ENCODE data around the gene IRF2BPL.
A peak's percentile ranks its signal among the peaks of the same experiment; 100 is the strongest.

Gene IRF2BPL

DNA sequence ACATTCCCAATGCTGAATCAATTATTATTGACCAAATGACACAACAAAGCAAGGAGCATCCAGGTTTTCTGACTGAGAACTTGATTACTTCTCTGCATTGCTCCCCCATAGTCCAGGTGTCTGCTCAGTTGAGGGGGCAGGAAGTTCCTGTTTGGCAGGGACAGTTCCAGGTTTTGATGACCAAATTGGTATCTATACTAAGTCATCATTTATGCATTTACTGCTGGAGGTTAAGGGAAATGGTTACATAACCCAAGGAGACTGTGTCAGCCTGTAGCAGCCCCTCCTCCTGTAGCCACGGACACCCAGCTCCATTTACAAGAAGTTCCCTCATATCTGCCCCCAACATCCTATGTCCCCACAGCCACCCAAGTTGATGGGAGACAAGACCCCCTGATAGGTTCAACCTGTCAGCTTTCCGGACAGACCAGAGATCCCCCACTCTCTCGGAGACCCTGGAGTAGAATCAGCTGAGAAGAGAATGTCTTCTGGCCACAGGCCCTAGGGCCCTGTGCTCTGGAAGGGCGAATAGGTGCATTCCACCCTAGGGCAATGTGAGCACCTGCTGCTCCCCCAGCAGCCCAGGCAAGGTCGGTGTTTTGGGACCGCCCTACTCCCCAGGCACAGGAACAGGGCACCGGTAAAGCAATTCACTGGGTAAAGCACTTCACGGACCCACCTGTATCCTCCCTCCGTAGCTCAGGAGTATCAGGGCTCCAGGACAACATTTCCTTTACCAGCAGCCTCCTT lies 23.6 kb downstream of the IRF2BPL start:
- no peak overlapping the region for H3K27ac ChIP-seq (ENCODE audit: low read length)
- H3K4me1 ChIP-seq (ENCODE audit: control insufficient read depth, low read depth, low read length): peaks cover 19% of the 10 kb centered on the region
- no peaks in the 10 kb centered on the region for H3K36me3 ChIP-seq (ENCODE audit: control insufficient read depth, low read depth, low read length)
- no peak overlapping the region for H3K4me3 ChIP-seq (ENCODE audit: low read length)
- H3K27me3 ChIP-seq (ENCODE audit: control insufficient read depth, insufficient read depth, low read length): no peaks in the 10 kb centered on the region
- no peaks in the 10 kb centered on the region for H3K9me3 ChIP-seq (ENCODE audit: control insufficient read depth, low read depth, low read length)
- H3K9ac ChIP-seq (ENCODE audit: low read length): no peak overlapping the region

DNA sequence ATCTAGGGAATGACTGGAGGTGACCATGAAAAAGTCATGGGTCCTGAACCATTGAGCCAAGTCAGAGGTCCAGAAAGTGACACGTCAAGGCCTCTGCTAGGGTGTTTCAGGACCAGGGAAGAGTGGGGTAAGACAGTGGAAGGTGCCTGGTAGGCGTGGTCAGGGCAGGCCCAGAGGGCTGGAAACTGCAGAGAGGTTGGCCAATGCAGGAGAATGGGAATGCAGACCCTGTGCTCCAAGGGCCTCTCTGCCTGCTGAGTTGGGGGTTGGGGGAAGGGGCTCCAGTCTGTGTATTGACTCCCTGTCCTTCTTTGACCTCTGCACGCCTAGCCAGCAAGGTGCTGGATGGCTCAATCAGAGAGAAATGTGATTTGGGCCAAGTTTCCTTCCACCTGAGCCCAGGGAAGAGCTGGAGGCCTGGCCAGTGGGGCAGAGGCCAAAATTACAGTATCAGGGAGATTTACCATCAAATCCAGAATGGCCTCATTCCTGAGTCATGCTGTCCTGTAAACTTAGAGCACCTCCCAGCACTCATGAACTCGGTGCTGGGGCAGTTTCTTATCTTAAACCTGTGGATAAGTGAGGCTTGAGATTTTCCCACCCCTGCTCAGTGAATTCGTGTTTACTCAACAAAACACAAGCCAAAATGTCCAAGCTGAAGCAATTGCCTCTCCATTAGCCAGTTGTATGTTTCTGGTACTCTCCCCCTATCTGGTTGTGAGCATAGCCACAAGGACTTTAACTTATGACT lies 24.4 kb downstream of the IRF2BPL start:
- Histone ChIP-seq H3K36me3 (ENCODE audit: control insufficient read depth, low read depth, low read length) (no peaks in the 10 kb centered on the region), H3K4me1 (ENCODE audit: control insufficient read depth, low read depth, low read length) (peaks cover 17% of the 10 kb centered on the region), H3K27ac (ENCODE audit: low read length) (no peak overlapping the region), H3K27me3 (ENCODE audit: control insufficient read depth, insufficient read depth, low read length) (no peaks in the 10 kb centered on the region), H3K4me3 (ENCODE audit: low read length) (no peak overlapping the region), H3K9ac (ENCODE audit: low read length) (no peak overlapping the region), H3K9me3 (ENCODE audit: control insufficient read depth, low read depth, low read length) (no peaks in the 10 kb centered on the region)

DNA sequence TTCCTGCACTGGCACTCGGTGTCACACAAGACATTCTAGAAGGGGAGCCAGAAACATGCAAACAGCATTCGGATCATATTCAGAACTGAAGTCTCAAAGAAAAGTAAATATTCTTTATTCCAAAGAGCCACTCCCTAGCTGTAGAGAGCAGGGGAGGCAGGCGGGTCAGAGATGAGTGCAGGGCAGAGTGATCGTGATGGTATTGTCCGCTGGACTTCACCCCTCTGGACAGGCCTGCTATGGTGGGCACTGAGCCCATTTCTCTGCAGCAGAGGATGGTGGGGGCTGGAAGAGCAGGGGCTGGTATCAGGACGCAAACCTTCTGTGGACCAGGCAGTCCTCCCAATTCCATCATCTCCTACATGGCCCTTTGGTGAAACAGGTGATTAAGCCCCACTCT lies 25.6 kb downstream of the IRF2BPL start:
- no peaks in the 10 kb centered on the region for H3K9me3 ChIP-seq (ENCODE audit: control insufficient read depth, low read depth, low read length)
- H3K9ac ChIP-seq (ENCODE audit: low read length): no peak overlapping the region
- H3K36me3 ChIP-seq (ENCODE audit: control insufficient read depth, low read depth, low read length): no peaks in the 10 kb centered on the region
- H3K27ac ChIP-seq (ENCODE audit: low read length): no peak overlapping the region
- no peaks in the 10 kb centered on the region for H3K27me3 ChIP-seq (ENCODE audit: control insufficient read depth, insufficient read depth, low read length)
- H3K4me1 ChIP-seq (ENCODE audit: control insufficient read depth, low read depth, low read length): peaks cover 13% of the 10 kb centered on the region
- no peak overlapping the region for H3K4me3 ChIP-seq (ENCODE audit: low read length)

DNA sequence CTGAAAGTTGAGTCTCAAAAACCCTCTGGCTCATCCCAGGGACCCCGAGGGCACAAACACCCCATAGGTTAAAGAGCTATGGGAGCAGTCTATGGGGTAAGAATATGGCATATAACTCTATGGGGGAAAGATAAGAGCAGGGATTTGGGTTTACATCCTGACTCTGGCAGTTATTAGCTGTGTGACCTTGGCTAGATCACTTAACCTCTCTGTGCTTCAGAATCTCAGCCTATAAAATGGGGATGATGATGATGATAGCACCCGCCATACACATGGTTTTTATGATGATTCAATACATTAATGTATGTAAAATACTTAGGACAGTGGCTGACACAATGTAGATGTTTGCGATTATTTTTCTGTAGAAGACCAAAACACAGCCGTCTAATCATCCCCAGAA lies 26.2 kb downstream of the IRF2BPL start:
- H3K27ac ChIP-seq (ENCODE audit: low read length): no peak overlapping the region
- H3K9me3 ChIP-seq (ENCODE audit: control insufficient read depth, low read depth, low read length): no peaks in the 10 kb centered on the region
- no peak overlapping the region for H3K4me3 ChIP-seq (ENCODE audit: low read length)
- no peaks in the 10 kb centered on the region for H3K27me3 ChIP-seq (ENCODE audit: control insufficient read depth, insufficient read depth, low read length)
- no peak overlapping the region for H3K9ac ChIP-seq (ENCODE audit: low read length)
- peaks cover 13% of the 10 kb centered on the region for H3K4me1 ChIP-seq (ENCODE audit: control insufficient read depth, low read depth, low read length)
- H3K36me3 ChIP-seq (ENCODE audit: control insufficient read depth, low read depth, low read length): no peaks in the 10 kb centered on the region

DNA sequence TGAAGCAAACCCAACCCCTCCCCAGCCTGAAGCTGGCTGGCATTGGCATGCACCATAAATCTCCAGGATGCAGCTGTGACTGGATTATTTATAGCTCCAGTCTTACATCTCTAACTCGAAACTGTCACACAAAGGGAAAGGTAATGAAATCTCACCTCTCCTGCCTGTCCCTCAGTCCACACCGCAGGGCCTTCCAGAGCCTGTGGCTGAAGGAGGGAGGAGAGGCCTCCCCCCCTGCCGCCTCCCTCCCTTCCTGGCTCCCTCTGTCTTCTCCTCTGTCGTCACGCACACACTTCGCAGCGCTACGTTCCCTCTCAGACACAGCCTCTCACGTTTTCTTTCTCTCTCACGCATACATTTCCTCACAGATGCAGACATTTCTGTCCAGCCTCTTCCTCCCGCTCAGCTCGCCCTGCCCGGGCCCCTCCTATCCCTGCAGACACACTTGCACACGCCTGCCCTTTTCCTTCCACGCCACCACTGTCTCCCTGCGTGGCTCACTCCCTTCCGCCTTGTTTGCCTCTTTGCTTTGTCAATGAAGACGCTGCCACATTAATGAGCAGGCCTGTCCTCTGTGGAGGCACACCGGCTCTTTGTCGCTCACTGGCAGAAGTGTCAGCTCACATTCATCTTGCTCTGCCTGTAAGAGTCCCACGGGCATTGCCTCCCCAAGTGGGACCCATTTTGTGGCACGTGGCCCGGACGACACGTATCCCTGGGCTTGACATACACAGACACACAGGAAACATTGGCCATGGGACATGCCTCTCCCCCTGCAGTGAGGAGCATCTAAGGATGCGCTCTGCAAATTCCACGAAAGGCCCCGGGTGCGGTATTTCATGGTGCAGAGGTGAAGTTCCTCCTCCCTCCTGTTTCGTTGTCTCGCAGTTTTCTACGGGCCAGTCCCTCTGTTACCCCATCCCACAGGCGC lies 27.9 kb downstream of the IRF2BPL start:
- Histone ChIP-seq H3K9me3 (ENCODE audit: control insufficient read depth, low read depth, low read length) (no peaks in the 10 kb centered on the region), H3K36me3 (ENCODE audit: control insufficient read depth, low read depth, low read length) (no peaks in the 10 kb centered on the region), H3K27ac (ENCODE audit: low read length) (no peak overlapping the region), H3K4me3 (ENCODE audit: low read length) (no peak overlapping the region), H3K27me3 (ENCODE audit: control insufficient read depth, insufficient read depth, low read length) (no peaks in the 10 kb centered on the region), H3K9ac (ENCODE audit: low read length) (no peak overlapping the region), H3K4me1 (ENCODE audit: control insufficient read depth, low read depth, low read length) (peaks cover 25% of the 10 kb centered on the region)

DNA sequence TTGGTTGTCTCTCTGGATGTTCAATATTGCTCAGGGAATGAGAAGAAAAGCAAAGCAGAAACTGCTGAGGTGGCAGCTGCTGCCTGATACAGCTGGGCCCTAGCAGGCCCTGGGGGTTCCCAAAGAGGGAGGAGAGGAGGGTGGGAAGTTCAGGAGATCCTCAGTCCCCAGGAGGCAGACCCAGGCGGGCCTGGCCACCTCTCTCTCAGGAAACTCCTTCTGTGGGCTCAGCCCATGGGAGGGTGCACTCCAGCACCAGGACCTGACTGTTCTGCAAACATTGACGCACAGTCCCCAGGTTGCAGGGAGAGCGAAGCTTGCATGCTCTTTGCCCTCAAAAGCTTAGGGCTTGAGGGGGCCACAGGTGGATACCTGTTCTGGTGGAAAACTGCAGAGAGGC lies 29.6 kb downstream of the IRF2BPL start:
- peaks cover 33% of the 10 kb centered on the region for H3K4me1 ChIP-seq (ENCODE audit: control insufficient read depth, low read depth, low read length)
- no peak overlapping the region for H3K4me3 ChIP-seq (ENCODE audit: low read length)
- no peaks in the 10 kb centered on the region for H3K27me3 ChIP-seq (ENCODE audit: control insufficient read depth, insufficient read depth, low read length)
- no peak overlapping the region for H3K27ac ChIP-seq (ENCODE audit: low read length)
- no peak overlapping the region for H3K9ac ChIP-seq (ENCODE audit: low read length)
- no peaks in the 10 kb centered on the region for H3K36me3 ChIP-seq (ENCODE audit: control insufficient read depth, low read depth, low read length)
- H3K9me3 ChIP-seq (ENCODE audit: control insufficient read depth, low read depth, low read length): no peaks in the 10 kb centered on the region

DNA sequence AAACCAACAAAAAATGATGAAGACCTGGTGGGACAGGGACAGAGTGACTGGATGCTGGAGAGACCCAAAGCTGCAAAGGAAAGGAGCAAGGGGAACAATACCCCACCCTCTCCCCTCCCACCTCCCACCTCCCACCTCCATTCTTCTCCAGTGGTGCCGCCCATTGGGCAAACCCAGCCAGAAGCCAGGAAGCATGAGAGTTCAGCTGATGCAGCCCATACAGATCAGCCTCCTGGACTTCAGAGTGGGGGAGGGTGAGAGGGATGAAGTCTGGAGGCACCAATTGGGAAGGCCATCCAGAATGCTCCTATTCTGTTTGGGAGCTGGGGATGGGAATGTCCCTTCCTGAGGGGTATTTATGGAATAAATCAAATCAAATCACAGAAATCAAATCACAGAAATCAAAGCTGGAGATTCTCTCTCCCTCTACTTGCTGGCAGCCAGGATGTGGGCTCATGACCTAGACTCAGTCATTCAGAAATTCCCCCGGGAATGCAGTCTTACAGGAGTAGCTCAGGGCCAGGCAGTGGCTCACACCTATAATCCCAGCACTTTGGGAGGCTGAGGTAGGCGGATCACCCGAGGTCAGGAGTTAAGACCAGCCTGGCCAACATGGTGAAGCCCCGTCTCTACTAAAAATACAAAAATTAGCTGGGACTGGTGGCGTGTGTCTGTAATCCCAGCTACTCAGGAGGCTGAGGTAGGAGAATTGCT lies 31.1 kb downstream of the IRF2BPL start:
- Histone ChIP-seq H3K4me3 (ENCODE audit: low read length) (no peak overlapping the region), H3K27me3 (ENCODE audit: control insufficient read depth, insufficient read depth, low read length) (no peaks in the 10 kb centered on the region), H3K4me1 (ENCODE audit: control insufficient read depth, low read depth, low read length) (peaks cover 29% of the 10 kb centered on the region), H3K36me3 (ENCODE audit: control insufficient read depth, low read depth, low read length) (no peaks in the 10 kb centered on the region), H3K9me3 (ENCODE audit: control insufficient read depth, low read depth, low read length) (no peaks in the 10 kb centered on the region), H3K27ac (ENCODE audit: low read length) (no peak overlapping the region), H3K9ac (ENCODE audit: low read length) (no peak overlapping the region)

DNA sequence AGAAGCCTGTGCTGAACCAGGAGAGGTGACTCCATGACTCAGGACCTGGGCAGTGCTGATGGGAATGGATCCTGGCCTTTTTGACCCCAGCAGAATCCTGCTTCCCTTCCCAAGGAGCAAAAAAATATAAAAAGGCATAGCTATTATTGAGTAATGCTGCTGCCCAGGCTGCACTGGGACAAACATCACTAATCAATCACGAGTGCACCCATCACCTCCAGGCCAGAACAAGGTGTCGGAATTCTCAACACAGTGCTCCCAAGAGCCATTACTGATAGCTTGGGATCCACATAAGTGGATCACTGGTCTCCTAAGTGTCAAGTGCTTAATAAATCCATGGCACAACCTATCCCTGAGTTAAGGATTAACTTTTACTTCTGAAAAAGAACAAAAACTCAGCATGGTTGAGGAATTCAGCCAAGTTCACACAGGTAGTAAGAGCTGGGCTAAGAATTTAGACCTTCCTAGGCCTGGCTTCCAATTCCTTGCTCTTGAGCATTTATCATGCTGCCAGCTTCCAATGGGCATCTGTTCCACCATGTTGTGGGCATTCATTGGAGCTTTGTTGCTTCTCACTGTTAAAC lies 31.9 kb downstream of the IRF2BPL start:
- no peaks in the 10 kb centered on the region for H3K9me3 ChIP-seq (ENCODE audit: control insufficient read depth, low read depth, low read length)
- H3K9ac ChIP-seq (ENCODE audit: low read length): no peak overlapping the region
- H3K4me1 ChIP-seq (ENCODE audit: control insufficient read depth, low read depth, low read length): peaks cover 29% of the 10 kb centered on the region
- H3K27me3 ChIP-seq (ENCODE audit: control insufficient read depth, insufficient read depth, low read length): no peaks in the 10 kb centered on the region
- no peak overlapping the region for H3K27ac ChIP-seq (ENCODE audit: low read length)
- no peaks in the 10 kb centered on the region for H3K36me3 ChIP-seq (ENCODE audit: control insufficient read depth, low read depth, low read length)
- peak overlapping the region; percentile 11 for H3K4me3 ChIP-seq (ENCODE audit: low read length)

DNA sequence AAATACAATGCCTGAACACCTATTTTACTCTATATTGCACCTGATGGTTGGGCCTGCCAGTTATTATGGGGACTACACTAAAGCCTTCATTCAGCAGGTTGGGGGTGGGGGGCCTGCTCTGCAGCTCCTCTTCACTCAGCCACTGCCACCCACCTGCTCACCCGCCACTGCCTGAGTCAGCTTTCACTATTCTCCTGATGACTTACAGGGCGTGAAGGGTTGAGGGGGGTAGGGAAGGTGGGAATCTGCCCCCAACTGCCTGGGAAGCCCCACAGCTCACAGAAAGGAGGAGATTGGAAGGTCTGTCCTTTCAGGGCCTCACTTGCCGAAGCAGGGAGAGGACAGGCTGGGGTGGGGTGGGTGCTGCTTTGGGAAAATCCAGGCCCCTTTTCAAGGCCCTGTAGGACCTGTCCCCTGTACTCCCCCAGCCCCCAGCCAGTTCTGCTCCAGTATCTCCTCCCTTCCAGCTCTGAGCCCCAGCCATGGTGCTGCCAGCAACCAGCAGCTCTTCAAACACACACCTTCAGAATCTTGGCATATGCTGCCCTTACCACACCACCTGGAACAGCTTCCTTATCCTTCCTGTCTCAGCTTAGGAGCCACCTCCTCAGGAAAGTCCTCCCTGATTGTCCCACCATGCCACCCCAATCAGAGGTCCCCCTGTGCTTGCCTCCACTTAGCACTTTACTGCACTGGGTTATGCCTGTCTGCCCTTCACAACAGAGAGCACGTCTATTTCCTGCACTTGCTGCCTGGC lies 33.1 kb downstream of the IRF2BPL start:
- H3K27me3 ChIP-seq (ENCODE audit: control insufficient read depth, insufficient read depth, low read length): no peaks in the 10 kb centered on the region
- H3K4me3 ChIP-seq (ENCODE audit: low read length): no peak overlapping the region
- no peaks in the 10 kb centered on the region for H3K36me3 ChIP-seq (ENCODE audit: control insufficient read depth, low read depth, low read length)
- no peaks in the 10 kb centered on the region for H3K9me3 ChIP-seq (ENCODE audit: control insufficient read depth, low read depth, low read length)
- H3K27ac ChIP-seq (ENCODE audit: low read length): no peak overlapping the region
- peaks cover 29% of the 10 kb centered on the region for H3K4me1 ChIP-seq (ENCODE audit: control insufficient read depth, low read depth, low read length)
- H3K9ac ChIP-seq (ENCODE audit: low read length): no peak overlapping the region

DNA sequence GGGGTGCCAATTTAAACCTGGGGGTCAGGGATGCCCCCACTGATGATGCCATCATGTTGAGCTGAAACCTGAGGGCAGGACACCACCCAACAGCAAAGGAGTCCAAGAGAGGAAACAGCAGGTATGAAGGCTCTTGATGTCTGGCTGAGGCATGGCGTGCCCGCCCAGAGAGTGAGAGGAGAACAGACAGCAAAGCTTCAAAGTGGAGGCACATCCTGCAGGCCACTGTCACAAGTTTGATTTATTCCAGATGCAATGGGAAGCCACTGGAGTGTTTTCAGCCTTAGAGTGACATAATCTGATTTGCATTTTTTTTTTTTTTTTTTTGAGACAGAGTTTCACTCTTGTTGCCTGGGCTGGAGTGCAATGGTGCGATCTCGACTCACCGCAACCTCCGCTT lies 34.8 kb downstream of the IRF2BPL start:
- H3K9ac ChIP-seq (ENCODE audit: low read length): no peak overlapping the region
- no peaks in the 10 kb centered on the region for H3K9me3 ChIP-seq (ENCODE audit: control insufficient read depth, low read depth, low read length)
- H3K4me3 ChIP-seq (ENCODE audit: low read length): no peak overlapping the region

More for the DNA sequence above, 34.8 kb downstream of the IRF2BPL start:
- H3K27ac ChIP-seq (ENCODE audit: low read length): no peak overlapping the region
- H3K27me3 ChIP-seq (ENCODE audit: control insufficient read depth, insufficient read depth, low read length): no peaks in the 10 kb centered on the region
- H3K4me1 ChIP-seq (ENCODE audit: control insufficient read depth, low read depth, low read length): peaks cover 29% of the 10 kb centered on the region
- H3K36me3 ChIP-seq (ENCODE audit: control insufficient read depth, low read depth, low read length): no peaks in the 10 kb centered on the region
